Vagina (tissue), 2 donors: ENCODE data around the gene MED14.

Experiments used
- POLR2AphosphoS5 ChIP-seq, 2 donors: sonication (generic); formaldehyde crosslinking; IDR thresholded peaks; one replicate each; pipeline ENCODE4 v1.9.0; 2017; ENCODE audit warnings: antibody characterized with exemption in 2 of 2, mild to moderate bottlenecking in 2 of 2, low read depth in 1 of 2; ENCODE audit not compliant: insufficient read depth in 1 of 2
- TF ChIP-seq, protein P1 (sequence below), 3 experiments: fragments of 450-650 bp in 2 of 3; fragments of 200-600 bp in 1 of 3; sonication (generic) in 1 of 3; IDR thresholded peaks; one replicate each; pipeline ENCODE4 v1.5.1; 2017 to 2019; ENCODE audit warnings: antibody characterized with exemption in 3 of 3, mild to moderate bottlenecking in 2 of 3, moderate library complexity in 2 of 3

DNA sequence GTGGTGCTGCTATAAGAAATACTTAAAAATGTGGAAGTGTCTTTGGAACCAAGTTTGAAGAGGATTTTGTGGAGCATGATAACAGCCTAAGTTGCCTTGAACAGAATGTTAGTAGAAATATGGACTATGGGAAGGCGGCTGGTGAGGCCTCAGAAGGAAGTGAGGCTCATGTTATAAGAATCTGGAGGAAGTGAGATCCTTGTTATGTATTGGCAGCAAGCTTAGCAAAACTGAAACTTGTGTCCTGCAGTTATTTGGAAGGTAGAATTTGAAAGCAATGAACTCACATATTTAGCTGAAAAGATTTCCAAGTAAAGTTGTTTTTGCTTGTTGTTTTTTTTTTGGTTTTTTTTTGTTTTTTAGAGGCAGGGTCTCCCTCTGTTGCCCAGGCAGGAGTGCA, 13.6 kb upstream of the MED14 start:
- TF ChIP-seq, protein P1, sequence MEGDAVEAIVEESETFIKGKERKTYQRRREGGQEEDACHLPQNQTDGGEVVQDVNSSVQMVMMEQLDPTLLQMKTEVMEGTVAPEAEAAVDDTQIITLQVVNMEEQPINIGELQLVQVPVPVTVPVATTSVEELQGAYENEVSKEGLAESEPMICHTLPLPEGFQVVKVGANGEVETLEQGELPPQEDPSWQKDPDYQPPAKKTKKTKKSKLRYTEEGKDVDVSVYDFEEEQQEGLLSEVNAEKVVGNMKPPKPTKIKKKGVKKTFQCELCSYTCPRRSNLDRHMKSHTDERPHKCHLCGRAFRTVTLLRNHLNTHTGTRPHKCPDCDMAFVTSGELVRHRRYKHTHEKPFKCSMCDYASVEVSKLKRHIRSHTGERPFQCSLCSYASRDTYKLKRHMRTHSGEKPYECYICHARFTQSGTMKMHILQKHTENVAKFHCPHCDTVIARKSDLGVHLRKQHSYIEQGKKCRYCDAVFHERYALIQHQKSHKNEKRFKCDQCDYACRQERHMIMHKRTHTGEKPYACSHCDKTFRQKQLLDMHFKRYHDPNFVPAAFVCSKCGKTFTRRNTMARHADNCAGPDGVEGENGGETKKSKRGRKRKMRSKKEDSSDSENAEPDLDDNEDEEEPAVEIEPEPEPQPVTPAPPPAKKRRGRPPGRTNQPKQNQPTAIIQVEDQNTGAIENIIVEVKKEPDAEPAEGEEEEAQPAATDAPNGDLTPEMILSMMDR (IDR thresholded peaks at IDR 0.05) = no peak
- TF ChIP-seq POLR2AphosphoS5 (IDR thresholded peaks at IDR 0.05; ENCODE audit: insufficient read depth in 1 of 2, low read depth in 1 of 2) = no peak
